HG03175 (cell line): ENCODE measurements around the gene NELL1.

Source experiments
- ATAC-seq: cut with Tn5 transposase; IDR thresholded peaks from one replicate; pipeline ENCODE4 v1.9.1; 2021; ENCODE audit warnings: mild to moderate bottlenecking, moderate library complexity; ENCODE audit not compliant: unreplicated experiment

NELL1 gene

GRCh38 chr11:21306739-21307358 is 637.5 kb downstream of the NELL1 start:
- no peak for ATAC-seq

DNA sequence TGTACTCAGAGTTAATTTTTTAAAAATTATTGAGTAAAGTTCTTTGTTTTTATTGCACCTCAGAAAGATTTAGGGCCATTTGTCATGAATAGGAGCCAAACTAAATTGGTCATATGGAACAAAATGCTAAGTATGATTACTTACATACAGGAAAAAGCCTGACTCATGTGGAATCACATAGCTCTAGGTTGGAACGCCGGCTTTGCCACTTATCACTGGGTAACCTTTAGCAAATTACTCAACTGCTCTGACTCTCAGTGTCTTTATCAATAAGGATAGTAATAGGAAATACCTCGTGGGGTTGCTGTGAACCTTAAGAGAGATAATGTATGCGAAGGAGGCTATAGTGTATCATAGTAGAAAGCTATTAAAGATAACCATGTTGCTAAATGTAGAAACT is 638.5 kb downstream of the NELL1 start:
- ATAC-seq = no peak

DNA sequence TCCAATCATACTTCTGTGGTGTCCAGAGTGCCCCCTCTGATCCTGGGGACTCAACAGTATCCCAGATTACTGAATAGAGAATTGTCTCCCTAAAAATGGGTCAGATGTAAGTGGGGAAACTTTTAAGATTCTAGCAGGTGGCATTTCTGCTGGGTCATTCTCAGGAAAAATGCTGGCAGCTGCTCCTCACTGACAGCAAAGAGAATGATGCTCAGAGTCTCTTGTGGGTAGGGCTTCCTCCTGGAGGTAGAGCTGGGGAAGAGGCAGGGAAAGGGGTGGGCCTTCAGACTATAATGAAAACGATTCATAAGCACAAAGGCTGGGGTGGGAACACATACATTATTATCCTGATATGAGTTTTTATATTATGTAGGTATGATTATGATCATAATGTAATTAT is 647.2 kb downstream of the NELL1 start:
- no peak for ATAC-seq

DNA sequence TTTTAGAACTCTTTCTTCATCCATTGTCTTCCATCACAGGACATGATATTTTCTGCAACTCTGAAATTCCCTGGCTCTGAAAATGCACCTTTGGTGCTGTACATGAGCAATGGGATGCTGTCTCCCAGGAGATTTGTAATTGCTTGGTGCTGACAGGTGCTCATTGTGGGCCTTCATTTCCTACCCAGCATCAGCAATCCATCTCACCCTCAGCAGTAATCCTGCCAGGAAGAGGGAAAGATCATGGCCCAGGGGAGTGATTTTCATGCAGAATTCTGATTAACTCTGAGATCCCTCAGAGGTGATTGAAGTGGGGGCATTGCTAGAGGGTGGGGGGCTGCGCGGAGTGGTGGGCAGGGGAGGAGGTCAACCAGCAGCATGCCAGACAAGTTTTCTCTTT is 651.7 kb downstream of the NELL1 start:
- ATAC-seq = no peak

DNA sequence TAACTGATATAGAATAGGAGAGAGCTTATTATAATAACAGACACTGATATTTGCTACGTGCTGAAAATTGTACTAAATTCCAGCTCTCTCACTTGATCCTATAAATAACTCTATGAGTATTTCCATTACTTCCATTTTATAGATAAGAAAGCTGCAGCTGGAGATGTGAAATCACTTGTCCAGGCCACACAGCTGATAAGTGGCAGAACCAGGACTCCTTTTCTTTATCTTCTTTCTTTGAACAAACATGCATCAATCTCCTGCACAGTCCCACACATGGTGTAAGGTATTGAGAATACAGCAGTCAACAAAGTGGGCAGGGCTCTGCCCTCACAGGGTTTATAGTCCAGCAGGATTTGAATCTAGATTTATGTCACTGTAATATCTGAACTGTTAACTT is 652.1 kb downstream of the NELL1 start:
- no peak for ATAC-seq

DNA sequence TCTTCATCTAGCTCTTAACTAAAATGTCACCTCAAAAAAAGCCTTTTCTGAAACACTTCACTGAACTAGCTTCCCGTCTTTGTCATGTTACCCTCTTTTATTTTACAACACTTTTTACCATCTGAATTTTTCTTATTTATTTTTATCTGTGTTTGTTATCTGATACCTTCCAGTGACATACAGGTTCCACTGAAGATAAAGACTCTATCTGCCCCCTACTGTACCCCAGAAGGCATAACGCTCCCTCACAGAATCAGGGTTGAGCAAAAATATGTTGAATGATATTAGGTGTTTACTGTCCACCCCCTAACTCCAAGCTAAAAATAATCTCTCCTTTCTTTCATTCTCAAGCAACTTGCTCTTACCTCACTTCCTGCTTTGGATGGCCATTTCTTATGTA is 654.2 kb downstream of the NELL1 start:
- ATAC-seq = no peak

- ATAC-seq = no peak
These were observed 673.8 kb downstream of the NELL1 start for GRCh38 chr11:21343204-21343603.

DNA sequence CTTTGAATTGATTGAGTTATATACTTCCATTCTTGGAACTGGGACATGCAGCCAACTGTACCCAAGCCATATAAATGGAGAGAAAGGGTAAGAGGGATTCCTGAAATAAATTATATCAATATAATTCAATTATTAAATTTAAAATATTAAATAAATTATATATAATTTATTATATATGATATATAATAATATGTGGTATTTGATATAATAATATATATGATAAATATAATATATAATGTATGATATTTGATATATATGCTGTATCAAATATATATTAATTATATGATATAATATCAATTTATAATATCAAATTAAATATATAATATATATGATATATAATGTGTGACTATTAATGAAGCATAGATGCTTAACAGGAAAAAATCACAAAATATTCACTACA is 677.0 kb downstream of the NELL1 start:
- ATAC-seq = no peak

DNA sequence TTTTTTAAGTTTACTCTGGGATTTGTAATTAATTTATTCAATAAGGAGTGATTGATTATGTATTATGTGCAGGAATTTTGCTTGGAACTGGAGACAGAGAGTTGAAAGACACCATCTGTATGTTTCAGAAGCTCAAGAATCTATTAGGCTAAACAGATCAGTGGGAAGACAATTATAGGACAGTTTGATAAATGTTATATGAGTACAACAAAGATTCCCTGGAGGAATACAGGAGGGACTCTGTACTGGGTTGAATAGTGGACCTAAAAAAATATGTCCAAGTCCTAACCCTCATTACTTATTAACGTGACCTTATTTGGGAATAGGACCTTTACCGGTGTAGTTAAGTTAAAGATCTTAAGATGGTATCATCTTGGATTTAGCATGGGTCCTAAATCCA is 681.2 kb downstream of the NELL1 start:
- ATAC-seq = no peak

GRCh38 chr11:21353425-21353824 is 684.0 kb downstream of the NELL1 start:
- ATAC-seq = no peak

GRCh38 chr11:21364866-21365624 is 695.7 kb downstream of the NELL1 start:
- ATAC-seq = no peak

GRCh38 chr11:21369947-21370346 is 700.6 kb downstream of the NELL1 start:
- ATAC-seq = no peak

- no peak for ATAC-seq
These were observed 701.7 kb downstream of the NELL1 start for GRCh38 chr11:21371044-21371443.

DNA sequence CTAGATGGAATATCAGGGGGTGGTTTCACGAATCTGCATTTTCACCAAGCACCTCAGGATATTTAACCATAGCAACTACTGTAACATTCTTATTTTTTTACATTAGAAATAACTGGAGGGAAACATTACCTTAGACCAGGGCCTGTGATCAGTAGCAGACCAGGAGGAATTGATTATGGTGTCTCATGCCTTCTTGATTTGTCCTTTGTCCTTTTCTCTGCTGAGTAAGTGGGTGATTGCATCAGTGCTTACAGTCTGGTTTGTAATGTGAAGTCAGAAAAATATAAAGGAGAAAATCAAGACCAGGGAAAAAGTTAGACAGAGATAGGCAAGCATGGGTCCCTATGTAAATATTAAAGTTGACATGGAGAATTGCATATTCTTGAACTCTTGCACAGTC is 703.3 kb downstream of the NELL1 start:
- ATAC-seq = no peak

DNA sequence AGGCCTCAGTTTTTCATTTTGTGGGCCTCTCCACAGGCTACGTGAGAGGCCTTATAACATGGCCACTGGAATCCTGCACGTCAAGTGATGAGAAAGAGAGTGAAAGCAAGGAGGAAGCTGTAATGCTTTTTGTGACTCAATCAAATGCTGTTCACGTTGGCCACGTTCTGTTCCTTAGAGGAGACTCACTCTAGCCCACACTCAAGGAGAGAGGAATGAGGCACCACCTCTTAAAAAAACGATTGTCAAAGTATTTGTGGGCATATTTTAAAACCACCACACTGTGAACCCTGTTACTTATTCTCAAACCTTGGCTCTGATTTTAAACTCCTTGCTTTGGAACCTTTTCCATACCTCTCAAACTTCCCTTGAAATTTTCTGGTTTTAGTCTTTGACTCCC is 705.0 kb downstream of the NELL1 start:
- no peak for ATAC-seq

DNA sequence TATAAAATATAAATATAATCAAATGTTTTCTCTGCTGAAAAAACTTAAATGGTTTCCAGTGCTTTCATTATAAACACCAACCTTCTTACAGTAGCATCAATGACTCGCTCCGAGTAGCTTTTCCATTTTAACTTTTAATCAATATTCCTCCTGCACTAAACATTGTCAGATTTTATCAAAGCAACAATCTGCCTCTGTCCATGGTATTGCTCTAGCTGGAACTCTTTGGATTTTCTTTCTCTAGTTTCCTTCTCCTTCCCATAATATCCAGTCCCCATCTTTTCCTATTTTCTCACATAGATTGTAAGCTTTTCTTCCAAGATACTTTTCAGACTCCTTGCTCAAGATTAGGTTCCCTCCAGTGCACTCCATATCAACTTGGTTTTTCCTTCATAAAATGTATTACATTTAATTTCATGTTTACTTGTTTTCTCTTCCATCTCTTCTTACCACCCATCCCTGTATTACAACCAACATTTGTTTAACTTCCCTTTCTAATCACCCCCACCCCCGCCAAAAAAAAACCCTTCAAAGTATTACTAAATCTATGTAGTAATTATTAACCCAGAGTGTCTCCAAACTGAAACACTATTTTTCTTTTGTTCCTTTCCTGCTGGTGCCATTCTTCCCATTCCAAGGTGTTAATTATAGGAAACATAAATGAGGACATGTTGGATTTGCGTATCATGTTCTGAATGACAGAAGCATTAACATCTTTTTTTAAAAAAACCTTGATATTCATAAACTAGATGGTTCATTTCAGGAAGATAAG is 716.5 kb downstream of the NELL1 start:
- no peak for ATAC-seq

- no peak for ATAC-seq
These were observed 721.0 kb downstream of the NELL1 start for GRCh38 chr11:21390430-21390829.

- no peak for ATAC-seq
These were observed 727.1 kb downstream of the NELL1 start for GRCh38 chr11:21396342-21397008.

DNA sequence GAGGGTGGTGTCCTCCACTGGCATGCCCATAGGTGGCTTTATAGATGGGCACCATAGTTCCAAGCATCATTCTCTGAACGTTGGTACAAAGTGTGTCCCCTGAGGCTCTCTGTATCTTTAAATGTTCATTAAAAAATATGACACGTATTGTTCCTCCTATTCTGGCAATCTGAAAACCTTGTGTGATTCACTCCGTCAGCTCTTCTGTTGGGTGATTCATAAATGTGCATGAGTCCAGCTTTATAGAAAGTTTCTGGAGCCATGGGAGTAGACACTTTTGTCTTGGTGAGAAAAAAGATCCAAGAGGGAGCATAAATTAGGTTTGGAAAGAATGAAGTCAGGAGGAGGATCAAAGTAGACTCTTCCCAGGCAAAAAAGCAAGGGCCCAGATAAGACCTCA is 728.8 kb downstream of the NELL1 start:
- no peak for ATAC-seq

DNA sequence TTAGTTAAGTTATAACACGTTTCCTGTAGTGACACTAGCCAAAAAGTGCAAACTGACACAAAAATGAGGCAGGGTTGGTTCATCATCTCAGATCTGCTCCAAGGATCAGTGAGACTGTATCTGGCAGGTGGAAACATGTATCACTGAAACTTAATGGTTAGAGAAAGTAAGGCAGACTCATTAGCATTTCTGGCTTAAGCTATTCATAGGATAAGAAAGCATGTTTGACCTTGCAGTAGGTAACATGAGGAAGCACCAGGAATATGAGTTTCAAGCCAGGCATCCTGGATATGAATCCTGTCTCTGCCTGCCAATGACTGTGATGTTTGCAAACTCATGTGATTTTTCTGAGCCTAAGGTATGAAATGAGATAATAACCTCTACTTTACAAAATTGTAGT is 732.1 kb downstream of the NELL1 start:
- no peak for ATAC-seq

GRCh38 chr11:21402274-21402673 is 732.9 kb downstream of the NELL1 start:
- no peak for ATAC-seq

DNA sequence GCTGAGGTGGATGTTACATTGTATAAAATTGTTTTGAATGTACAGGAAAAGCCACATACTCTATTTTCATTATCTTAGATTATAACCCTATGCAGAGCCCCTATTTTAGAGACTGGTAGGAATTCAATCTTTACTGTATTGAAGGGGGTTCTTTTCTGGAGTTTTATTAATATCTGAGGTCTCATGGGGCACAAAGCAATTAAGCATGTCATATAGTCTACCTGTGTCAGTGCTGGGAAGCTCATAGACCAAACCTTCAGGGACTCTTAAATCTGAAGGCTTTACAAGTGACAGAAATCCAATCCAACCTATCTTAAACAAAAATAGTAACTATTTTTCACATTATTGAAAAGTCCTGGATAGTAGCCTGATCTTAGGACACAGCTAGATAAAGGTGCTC is 733.7 kb downstream of the NELL1 start:
- no peak for ATAC-seq
